DOHH2 (cell line): ENCODE results near the gene SPDYC.

Experiments
- H3F3A ChIP-seq: fragments of 200-600 bp; sonication (generic), shearing (Covaris generic); 2 replicates; pipeline ENCODE4 v1.6.0; 2016; ENCODE audit warnings: antibody characterized with exemption, mild to moderate bottlenecking; ENCODE audit not compliant: control insufficient read depth, insufficient read depth
- H3K27ac ChIP-seq: fragments of 200-600 bp; sonication (generic); 2 replicates; pipeline ENCODE4 v1.5.1; 2014; ENCODE audit warnings: low read depth, mild to moderate bottlenecking, low read length, moderate library complexity
- H3K27me3 ChIP-seq: fragments of 200-600 bp; sonication (generic); 2 replicates; pipeline ENCODE4 v1.6.1; 2014; ENCODE audit warnings: mild to moderate bottlenecking, low read length, mixed read lengths; ENCODE audit not compliant: control insufficient read depth
- H3K36me3 ChIP-seq: fragments of 200-600 bp; sonication (generic); 2 replicates; pipeline ENCODE4 v1.6.1; 2014; ENCODE audit warnings: mild to moderate bottlenecking, low read length, moderate library complexity, mixed read lengths; ENCODE audit not compliant: control insufficient read depth
- H3K4me1 ChIP-seq: fragments of 200-600 bp; sonication (generic); 2 replicates; pipeline ENCODE4 v1.6.1; 2014; ENCODE audit warnings: mild to moderate bottlenecking, low read length, mixed read lengths; ENCODE audit not compliant: control insufficient read depth
- H3K4me2 ChIP-seq: fragments of 200-600 bp; sonication (generic); 2 replicates; pipeline ENCODE4 v1.6.0; 2014; ENCODE audit warnings: mild to moderate bottlenecking, low read length, moderate library complexity
- H3K4me3 ChIP-seq: fragments of 200-600 bp; sonication (generic); 2 replicates; pipeline ENCODE4 v1.5.1; 2014; ENCODE audit warnings: mild to moderate bottlenecking, low read length, mixed read lengths
- H3K79me2 ChIP-seq: fragments of 200-600 bp; sonication (generic); 2 replicates; pipeline ENCODE4 v1.6.1; 2014; ENCODE audit warnings: mild to moderate bottlenecking, low read length, mixed read lengths; ENCODE audit not compliant: control insufficient read depth
- H3K9me2 ChIP-seq: fragments of 200-600 bp; sonication (generic); replicated peaks from 2 replicates; pipeline ENCODE4 v1.6.1; 2014; ENCODE audit warnings: mild to moderate bottlenecking, low read length, mixed read lengths; ENCODE audit not compliant: control insufficient read depth
- H3K9me3 ChIP-seq: fragments of 200-600 bp; sonication (generic); 2 replicates; pipeline ENCODE4 v1.6.1; 2014; ENCODE audit warnings: antibody characterized with exemption, low read length, mixed read lengths; ENCODE audit not compliant: control insufficient read depth, insufficient read depth
- H4K20me1 ChIP-seq: fragments of 200-600 bp; sonication (generic); 2 replicates; pipeline ENCODE4 v1.6.0; 2014; ENCODE audit warnings: low read depth, mild to moderate bottlenecking, antibody characterized with exemption, low read length, moderate library complexity; ENCODE audit not compliant: control insufficient read depth, insufficient read depth
- CTCF ChIP-seq: fragments of 200-600 bp; sonication (generic); IDR thresholded peaks from one replicate; pipeline ENCODE4 v1.5.1; 2014; ENCODE audit warnings: antibody characterized with exemption, mild to moderate bottlenecking, low read depth, low read length; ENCODE audit not compliant: poor library complexity, severe bottlenecking
- EZH2phosphoT487 ChIP-seq: fragments of 200-600 bp; sonication (generic); IDR thresholded peaks from 2 replicates; pipeline ENCODE4 v1.6.1; 2017; ENCODE audit warnings: borderline replicate concordance, mild to moderate bottlenecking, antibody characterized with exemption, low read length, moderate library complexity, mixed read lengths

SPDYC gene

GRCh38 chr11:65207918-65208784, 38.1 kb downstream of the SPDYC start:
- H3K4me1 ChIP-seq: peaks cover under 1% of the 10 kb centered on the region
- peaks cover 51% of the 10 kb centered on the region for H3K36me3 ChIP-seq
- H3K4me2 ChIP-seq: no peak overlapping the region
- no peak overlapping the region for H3K4me3 ChIP-seq
- H3K27me3 ChIP-seq: no peaks in the 10 kb centered on the region
- H3K9me3 ChIP-seq: no peaks in the 10 kb centered on the region
- TF ChIP-seq EZH2phosphoT487 (no peak), CTCF (no peak)
- H3K27ac ChIP-seq: no peak overlapping the region
- no peaks in the 10 kb centered on the region for H3F3A ChIP-seq
- no peaks in the 10 kb centered on the region for H4K20me1 ChIP-seq
- no peaks in the 10 kb centered on the region for H3K79me2 ChIP-seq
- no peaks in the 10 kb centered on the region for H3K9me2 ChIP-seq

- no peaks in the 10 kb centered on the region for H3F3A ChIP-seq
- H3K4me2 ChIP-seq: no peak overlapping the region
- H3K27me3 ChIP-seq: no peaks in the 10 kb centered on the region
- H3K36me3 ChIP-seq: peaks cover 51% of the 10 kb centered on the region
- H3K79me2 ChIP-seq: no peaks in the 10 kb centered on the region
- H3K4me1 ChIP-seq: peaks cover 9% of the 10 kb centered on the region
- H3K27ac ChIP-seq: no peak overlapping the region
- H4K20me1 ChIP-seq: no peaks in the 10 kb centered on the region
- TF ChIP-seq CTCF (no peak), EZH2phosphoT487 (no peak)
- no peaks in the 10 kb centered on the region for H3K9me3 ChIP-seq
- no peak overlapping the region for H3K4me3 ChIP-seq
- H3K9me2 ChIP-seq: no peaks in the 10 kb centered on the region
Observed at GRCh38 chr11:65208785-65209710, 39.0 kb downstream of the SPDYC start.

GRCh38 chr11:65209711-65210360, 39.8 kb downstream of the SPDYC start:
- H3K79me2 ChIP-seq: no peaks in the 10 kb centered on the region
- H3K9me3 ChIP-seq: no peaks in the 10 kb centered on the region
- peaks cover 47% of the 10 kb centered on the region for H3K36me3 ChIP-seq
- no peak overlapping the region for H3K4me3 ChIP-seq
- H3K27ac ChIP-seq: no peak overlapping the region
- no peak overlapping the region for H3K4me2 ChIP-seq
- no peak for TF ChIP-seq EZH2phosphoT487
- no peak for TF ChIP-seq CTCF
- no peaks in the 10 kb centered on the region for H3F3A ChIP-seq
- peaks cover 13% of the 10 kb centered on the region for H3K4me1 ChIP-seq
- no peaks in the 10 kb centered on the region for H3K9me2 ChIP-seq
- H4K20me1 ChIP-seq: no peaks in the 10 kb centered on the region
- H3K27me3 ChIP-seq: no peaks in the 10 kb centered on the region
